ENCODE data around the gene IGSF8. TPM values are rescaled to one million over a fixed set of nuclear protein-coding genes. Genes with fewer than 3 reads are reported as not detected.

IGSF8 gene
- total and polyA plus RNA-seq, 4 donors = 38.5 to 80.3 (median 62.4) TPM

DNA sequence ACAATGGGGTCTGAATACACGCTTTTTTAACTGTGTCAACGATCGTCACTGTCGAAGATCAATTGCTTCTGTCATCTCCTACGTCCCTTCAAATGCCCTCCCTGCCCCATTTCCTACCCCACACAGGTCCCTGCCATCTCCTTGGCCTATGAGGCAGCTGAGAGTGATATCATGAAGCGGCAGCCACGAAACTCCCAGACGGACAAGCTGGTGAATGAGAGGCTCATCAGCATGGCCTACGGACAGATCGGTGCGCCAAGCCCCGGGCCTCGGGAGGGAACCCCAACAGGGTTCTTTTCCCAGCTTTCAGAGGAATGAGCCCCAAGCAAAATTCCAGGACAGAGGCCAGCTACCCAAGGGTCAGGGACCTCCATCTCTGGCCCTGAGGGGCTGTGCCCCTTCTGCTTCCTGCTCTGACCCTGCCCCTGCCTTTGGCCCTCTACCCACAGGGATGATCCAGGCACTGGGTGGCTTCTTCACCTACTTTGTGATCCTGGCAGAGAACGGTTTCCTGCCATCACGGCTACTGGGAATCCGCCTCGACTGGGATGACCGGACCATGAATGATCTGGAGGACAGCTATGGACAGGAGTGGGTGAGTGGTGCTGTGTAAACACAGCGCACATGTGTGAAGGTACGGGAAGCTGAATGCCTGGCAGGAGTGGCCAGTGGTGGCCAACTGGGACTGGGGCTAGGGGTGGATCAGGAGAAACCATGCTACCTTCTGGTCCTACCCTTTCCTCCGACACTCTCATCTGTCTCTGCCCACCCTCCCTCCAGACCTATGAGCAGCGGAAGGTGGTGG, 37.9 kb upstream of the IGSF8 start:
- no peaks in the 10 kb centered on the region for H3K4me1 ChIP-seq (ENCODE audit: control insufficient read depth, insufficient read depth, low read length)
- peaks cover 61% of the 10 kb centered on the region for H3K36me3 ChIP-seq (ENCODE audit: control insufficient read depth, insufficient read depth, low read length)
- no peak overlapping the region for H3K4me3 ChIP-seq (ENCODE audit: low read depth, low read length)
- no peak for DNase-seq (ENCODE audit: low read depth in 4 of 6, low spot score in 6 of 6)
- 85% methylated on average over 22 of the region's 22 CpGs for WGBS (ENCODE audit: insufficient coverage)
- H3K9me3 ChIP-seq (ENCODE audit: control insufficient read depth, insufficient read depth, low read length) = no peaks in the 10 kb centered on the region
- H3K27me3 ChIP-seq (ENCODE audit: control insufficient read depth, insufficient read depth, low read length) = no peaks in the 10 kb centered on the region
- H3K27ac ChIP-seq (ENCODE audit: low read depth, low read length) = no peak overlapping the region

- Histone ChIP-seq H3K36me3 (ENCODE audit: control insufficient read depth, insufficient read depth, low read length) (peaks cover 59% of the 10 kb centered on the region), H3K27ac (ENCODE audit: low read depth, low read length) (peak overlapping the region; percentile 13), H3K4me3 (ENCODE audit: low read depth, low read length) (no peak overlapping the region), H3K27me3 (ENCODE audit: control insufficient read depth, insufficient read depth, low read length) (no peaks in the 10 kb centered on the region), H3K4me1 (ENCODE audit: control insufficient read depth, insufficient read depth, low read length) (peaks cover 6% of the 10 kb centered on the region), H3K9me3 (ENCODE audit: control insufficient read depth, insufficient read depth, low read length) (no peaks in the 10 kb centered on the region)
- 79% methylated on average over 13 of the region's 20 CpGs for WGBS (ENCODE audit: insufficient coverage)
- no peak for DNase-seq (ENCODE audit: low read depth in 4 of 6, low spot score in 6 of 6)
These were observed 36.6 kb upstream of the IGSF8 start for GRCh38 chr1:160134791-160135572.

DNA sequence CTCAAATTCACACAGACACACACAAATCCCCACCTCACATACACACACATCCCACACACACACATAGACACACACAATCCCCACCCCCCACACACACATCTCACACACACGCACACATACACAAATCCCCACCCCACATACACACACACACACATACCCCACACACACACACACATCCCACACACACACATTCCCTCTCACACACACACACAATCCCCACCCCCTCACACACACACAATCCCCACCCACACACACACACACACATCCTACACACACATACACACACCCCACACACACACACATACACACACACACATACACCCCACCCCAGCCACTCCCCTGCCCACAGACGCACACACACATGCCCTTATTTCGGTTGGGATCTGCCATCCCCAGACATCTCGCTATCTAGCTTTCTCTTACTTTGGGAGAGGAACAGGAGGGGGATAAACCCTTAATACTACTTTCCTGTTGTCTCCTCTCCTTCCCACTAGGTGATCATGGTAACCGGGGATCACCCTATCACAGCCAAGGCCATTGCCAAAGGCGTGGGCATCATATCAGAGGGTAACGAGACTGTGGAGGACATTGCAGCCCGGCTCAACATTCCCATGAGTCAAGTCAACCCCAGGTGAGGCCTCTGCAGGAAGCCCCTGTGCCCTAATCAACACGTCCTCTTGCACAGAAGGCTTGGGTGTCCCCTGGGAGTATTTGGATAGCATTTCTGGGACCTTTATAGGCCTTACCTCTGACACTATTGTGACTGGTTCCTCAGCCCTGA, 35.8 kb upstream of the IGSF8 start:
- no peaks in the 10 kb centered on the region for H3K27me3 ChIP-seq (ENCODE audit: control insufficient read depth, insufficient read depth, low read length)
- DNase-seq (ENCODE audit: low read depth in 4 of 6, low spot score in 6 of 6) = no peak
- peak overlapping the region; percentile 13 for H3K27ac ChIP-seq (ENCODE audit: low read depth, low read length)
- H3K9me3 ChIP-seq (ENCODE audit: control insufficient read depth, insufficient read depth, low read length) = no peaks in the 10 kb centered on the region
- H3K4me1 ChIP-seq (ENCODE audit: control insufficient read depth, insufficient read depth, low read length) = peaks cover 8% of the 10 kb centered on the region
- peaks cover 60% of the 10 kb centered on the region for H3K36me3 ChIP-seq (ENCODE audit: control insufficient read depth, insufficient read depth, low read length)
- WGBS (ENCODE audit: insufficient coverage) = 81% methylated on average over 6 of the region's 9 CpGs
- H3K4me3 ChIP-seq (ENCODE audit: low read depth, low read length) = no peak overlapping the region

DNA sequence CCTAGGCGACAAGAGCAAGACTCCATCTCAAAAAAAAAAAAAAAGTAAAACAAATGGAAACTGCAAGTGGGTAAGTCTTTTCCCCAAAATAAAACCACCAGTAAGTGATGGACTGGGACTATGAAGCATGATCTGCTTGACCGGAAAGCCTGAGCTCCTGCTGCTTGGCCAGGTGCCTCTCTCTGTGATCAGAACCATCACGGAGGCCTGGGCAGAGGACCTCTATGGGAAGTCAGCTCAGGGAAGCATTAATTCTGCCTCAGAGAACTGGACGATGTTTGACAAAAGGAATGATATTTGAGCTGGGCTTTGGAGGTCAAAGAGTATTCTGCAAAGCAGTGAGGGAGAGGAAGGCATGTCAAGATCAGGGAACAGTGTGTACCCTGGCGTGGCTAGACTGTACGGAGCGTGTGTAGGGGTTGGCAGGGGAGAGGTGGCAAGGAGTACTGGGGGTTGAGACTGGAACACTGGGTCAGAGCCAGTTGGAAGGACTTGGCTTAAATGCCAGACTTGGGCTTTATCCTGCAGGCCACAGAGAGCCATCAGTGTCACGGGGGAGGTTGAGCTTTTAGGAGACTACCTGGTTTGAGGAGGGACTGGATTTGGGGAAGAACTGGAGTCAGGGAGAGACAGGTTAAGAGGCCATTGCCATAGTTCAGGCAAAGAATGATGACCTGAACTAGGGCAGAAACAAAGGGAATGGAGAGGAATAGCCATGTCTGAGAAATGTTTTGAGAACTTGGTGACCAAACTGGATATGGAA, 33.6 kb upstream of the IGSF8 start:
- 72% methylated on average over 7 of the region's 8 CpGs for WGBS (ENCODE audit: insufficient coverage)
- peaks cover 73% of the 10 kb centered on the region for H3K36me3 ChIP-seq (ENCODE audit: control insufficient read depth, insufficient read depth, low read length)
- no peaks in the 10 kb centered on the region for H3K9me3 ChIP-seq (ENCODE audit: control insufficient read depth, insufficient read depth, low read length)
- no peak overlapping the region for H3K27ac ChIP-seq (ENCODE audit: low read depth, low read length)
- H3K4me1 ChIP-seq (ENCODE audit: control insufficient read depth, insufficient read depth, low read length) = peaks cover 8% of the 10 kb centered on the region
- no peak for DNase-seq (ENCODE audit: low read depth in 4 of 6, low spot score in 6 of 6)
- H3K4me3 ChIP-seq (ENCODE audit: low read depth, low read length) = no peak overlapping the region
- no peaks in the 10 kb centered on the region for H3K27me3 ChIP-seq (ENCODE audit: control insufficient read depth, insufficient read depth, low read length)

DNA sequence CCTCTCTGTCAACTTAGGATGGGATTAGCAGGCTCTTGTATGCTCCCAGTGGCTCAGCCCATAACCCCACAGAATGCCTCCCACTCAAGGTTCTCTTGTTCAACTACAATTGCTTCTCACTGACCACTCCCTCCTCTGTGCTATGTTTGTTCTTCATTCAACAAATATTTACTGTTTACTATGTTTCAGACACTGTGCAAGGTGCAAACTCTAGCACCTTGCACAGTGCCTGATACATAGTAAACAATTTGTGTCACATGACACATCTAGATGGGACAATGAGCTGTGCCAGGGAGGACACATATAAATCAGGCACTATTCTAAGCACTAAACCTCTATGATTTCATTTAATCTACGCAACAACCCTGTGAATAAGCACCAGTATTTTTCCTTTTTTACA, 32.5 kb upstream of the IGSF8 start:
- DNase-seq (ENCODE audit: low read depth in 4 of 6, low spot score in 6 of 6) = no peak
- Histone ChIP-seq H3K27me3 (ENCODE audit: control insufficient read depth, insufficient read depth, low read length) (no peaks in the 10 kb centered on the region), H3K4me3 (ENCODE audit: low read depth, low read length) (no peak overlapping the region), H3K9me3 (ENCODE audit: control insufficient read depth, insufficient read depth, low read length) (no peaks in the 10 kb centered on the region), H3K27ac (ENCODE audit: low read depth, low read length) (no peak overlapping the region), H3K36me3 (ENCODE audit: control insufficient read depth, insufficient read depth, low read length) (peaks cover 62% of the 10 kb centered on the region), H3K4me1 (ENCODE audit: control insufficient read depth, insufficient read depth, low read length) (peaks cover 8% of the 10 kb centered on the region)
- 86% methylated on average over 1 of the region's 1 CpG for WGBS (ENCODE audit: insufficient coverage)

DNA sequence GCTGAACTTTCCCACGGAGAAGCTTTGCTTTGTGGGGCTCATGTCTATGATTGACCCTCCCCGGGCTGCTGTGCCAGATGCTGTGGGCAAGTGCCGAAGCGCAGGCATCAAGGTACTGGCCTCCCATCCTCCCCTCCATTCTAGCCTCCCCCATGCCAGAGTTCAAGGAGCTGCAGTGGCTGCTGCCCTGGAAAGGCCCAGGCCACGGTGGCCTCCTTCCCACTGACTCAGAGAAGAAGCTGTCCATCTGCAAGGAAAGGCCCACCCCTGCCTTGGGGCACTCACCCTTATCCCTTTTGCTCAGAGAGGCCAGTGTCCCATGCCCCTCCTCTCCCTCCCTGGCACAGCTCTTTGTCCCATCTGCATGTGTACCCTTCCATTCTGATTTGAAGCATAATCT, 32.1 kb upstream of the IGSF8 start:
- Histone ChIP-seq H3K4me3 (ENCODE audit: low read depth, low read length) (no peak overlapping the region), H3K27me3 (ENCODE audit: control insufficient read depth, insufficient read depth, low read length) (no peaks in the 10 kb centered on the region), H3K36me3 (ENCODE audit: control insufficient read depth, insufficient read depth, low read length) (peaks cover 60% of the 10 kb centered on the region), H3K9me3 (ENCODE audit: control insufficient read depth, insufficient read depth, low read length) (no peaks in the 10 kb centered on the region), H3K4me1 (ENCODE audit: control insufficient read depth, insufficient read depth, low read length) (peaks cover 8% of the 10 kb centered on the region), H3K27ac (ENCODE audit: low read depth, low read length) (no peak overlapping the region)
- WGBS (ENCODE audit: insufficient coverage) = 77% methylated on average over 5 of the region's 5 CpGs
- no peak for DNase-seq (ENCODE audit: low read depth in 4 of 6, low spot score in 6 of 6)

- H3K4me1 ChIP-seq (ENCODE audit: control insufficient read depth, insufficient read depth, low read length) = peaks cover 8% of the 10 kb centered on the region
- 85% methylated on average over 9 of the region's 11 CpGs for WGBS (ENCODE audit: insufficient coverage)
- no peak overlapping the region for H3K4me3 ChIP-seq (ENCODE audit: low read depth, low read length)
- H3K36me3 ChIP-seq (ENCODE audit: control insufficient read depth, insufficient read depth, low read length) = peaks cover 58% of the 10 kb centered on the region
- DNase-seq (ENCODE audit: low read depth in 4 of 6, low spot score in 6 of 6) = no peak
- no peaks in the 10 kb centered on the region for H3K9me3 ChIP-seq (ENCODE audit: control insufficient read depth, insufficient read depth, low read length)
- H3K27me3 ChIP-seq (ENCODE audit: control insufficient read depth, insufficient read depth, low read length) = no peaks in the 10 kb centered on the region
- H3K27ac ChIP-seq (ENCODE audit: low read depth, low read length) = no peak overlapping the region
These were observed 31.5 kb upstream of the IGSF8 start for GRCh38 chr1:160129966-160130365.

GRCh38 chr1:160129558-160129957, 31.1 kb upstream of the IGSF8 start:
- peaks cover 8% of the 10 kb centered on the region for H3K4me1 ChIP-seq (ENCODE audit: control insufficient read depth, insufficient read depth, low read length)
- no peak overlapping the region for H3K27ac ChIP-seq (ENCODE audit: low read depth, low read length)
- H3K27me3 ChIP-seq (ENCODE audit: control insufficient read depth, insufficient read depth, low read length) = no peaks in the 10 kb centered on the region
- whole genome bisulfite sequencing (ENCODE audit: insufficient coverage) = 100% methylated on average over 1 of the region's 3 CpGs
- no peak overlapping the region for H3K4me3 ChIP-seq (ENCODE audit: low read depth, low read length)
- no peak for DNase-seq (ENCODE audit: low read depth in 4 of 6, low spot score in 6 of 6)
- H3K9me3 ChIP-seq (ENCODE audit: control insufficient read depth, insufficient read depth, low read length) = no peaks in the 10 kb centered on the region
- peaks cover 55% of the 10 kb centered on the region for H3K36me3 ChIP-seq (ENCODE audit: control insufficient read depth, insufficient read depth, low read length)

DNA sequence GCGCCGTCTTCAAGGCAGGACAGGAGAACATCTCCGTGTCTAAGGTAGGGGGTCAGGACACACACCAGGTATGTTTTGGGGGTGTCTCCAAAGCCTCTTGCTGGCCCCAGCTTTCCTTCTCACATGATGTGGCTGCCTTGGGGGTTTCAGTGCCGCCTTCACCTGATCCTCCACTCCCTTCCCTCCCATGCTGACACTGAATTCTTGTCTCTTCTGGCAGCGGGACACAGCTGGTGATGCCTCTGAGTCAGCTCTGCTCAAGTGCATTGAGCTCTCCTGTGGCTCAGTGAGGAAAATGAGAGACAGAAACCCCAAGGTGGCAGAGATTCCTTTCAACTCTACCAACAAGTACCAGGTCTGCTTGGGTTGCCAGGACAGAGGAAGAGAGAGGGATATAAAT, 30.6 kb upstream of the IGSF8 start:
- DNase-seq (ENCODE audit: low read depth in 4 of 6, low spot score in 6 of 6) = no peak
- no peak overlapping the region for H3K4me3 ChIP-seq (ENCODE audit: low read depth, low read length)
- no peaks in the 10 kb centered on the region for H3K27me3 ChIP-seq (ENCODE audit: control insufficient read depth, insufficient read depth, low read length)
- H3K4me1 ChIP-seq (ENCODE audit: control insufficient read depth, insufficient read depth, low read length) = peaks cover 10% of the 10 kb centered on the region
- 92% methylated on average over 5 of the region's 5 CpGs for WGBS (ENCODE audit: insufficient coverage)
- H3K27ac ChIP-seq (ENCODE audit: low read depth, low read length) = no peak overlapping the region
- no peaks in the 10 kb centered on the region for H3K9me3 ChIP-seq (ENCODE audit: control insufficient read depth, insufficient read depth, low read length)
- peaks cover 53% of the 10 kb centered on the region for H3K36me3 ChIP-seq (ENCODE audit: control insufficient read depth, insufficient read depth, low read length)

Measured in spinal cord (tissue), 10 donors.